ENCODE data around the gene MKLN1.

- TF ChIP-seq, protein P1, sequence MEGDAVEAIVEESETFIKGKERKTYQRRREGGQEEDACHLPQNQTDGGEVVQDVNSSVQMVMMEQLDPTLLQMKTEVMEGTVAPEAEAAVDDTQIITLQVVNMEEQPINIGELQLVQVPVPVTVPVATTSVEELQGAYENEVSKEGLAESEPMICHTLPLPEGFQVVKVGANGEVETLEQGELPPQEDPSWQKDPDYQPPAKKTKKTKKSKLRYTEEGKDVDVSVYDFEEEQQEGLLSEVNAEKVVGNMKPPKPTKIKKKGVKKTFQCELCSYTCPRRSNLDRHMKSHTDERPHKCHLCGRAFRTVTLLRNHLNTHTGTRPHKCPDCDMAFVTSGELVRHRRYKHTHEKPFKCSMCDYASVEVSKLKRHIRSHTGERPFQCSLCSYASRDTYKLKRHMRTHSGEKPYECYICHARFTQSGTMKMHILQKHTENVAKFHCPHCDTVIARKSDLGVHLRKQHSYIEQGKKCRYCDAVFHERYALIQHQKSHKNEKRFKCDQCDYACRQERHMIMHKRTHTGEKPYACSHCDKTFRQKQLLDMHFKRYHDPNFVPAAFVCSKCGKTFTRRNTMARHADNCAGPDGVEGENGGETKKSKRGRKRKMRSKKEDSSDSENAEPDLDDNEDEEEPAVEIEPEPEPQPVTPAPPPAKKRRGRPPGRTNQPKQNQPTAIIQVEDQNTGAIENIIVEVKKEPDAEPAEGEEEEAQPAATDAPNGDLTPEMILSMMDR (IDR thresholded peaks at IDR 0.05), result no peak
- TF ChIP-seq EZH2 (IDR thresholded peaks at IDR 0.05; ENCODE audit: borderline replicate concordance, insufficient read depth, low read depth, low read length, poor library complexity, severe bottlenecking), result no peak
These were observed 47.1 kb downstream of the MKLN1 start for GRCh38 chr7:131374821-131375220.

Measured in B cell (primary cell).